Skin of body (tissue), 2 donors: ENCODE data around the gene ADIRF. TPM values are rescaled to one million over a fixed set of nuclear protein-coding genes. Genes with fewer than 3 reads are reported as not detected.

Source experiments
- DNase-seq: peaks from one replicate; lab custom pipeline; 2025; lab: John Stamatoyannopoulos, UW
- total RNA-seq: library from RNA; depleted of rRNA; stranded (reverse); fragments of >200 nt; gene quantifications from one replicate; pipeline ENCODE4 v1.2.3, GENCODE V29; 2014

The ADIRF gene
- total RNA-seq, 1 donor from 2014 or later: 69.2 TPM

GRCh38 chr10:86960003-86960862 is 8.0 kb upstream of the ADIRF start:
- no peak for DNase-seq

GRCh38 chr10:86960863-86961434 is 7.3 kb upstream of the ADIRF start:
- DNase-seq: no peak

GRCh38 chr10:86961481-86962091 is 6.7 kb upstream of the ADIRF start:
- DNase-seq: no peak

GRCh38 chr10:86962136-86962980 is 5.9 kb upstream of the ADIRF start:
- DNase-seq: no peak

GRCh38 chr10:86962981-86963310 is 5.3 kb upstream of the ADIRF start:
- no peak for DNase-seq

GRCh38 chr10:86963341-86963919 is 4.9 kb upstream of the ADIRF start:
- DNase-seq: no peak

- DNase-seq: no peak
Measured at GRCh38 chr10:86964061-86964846, 4.0 kb upstream of the ADIRF start.

GRCh38 chr10:86964847-86965190 is 3.5 kb upstream of the ADIRF start:
- no peak for DNase-seq

- DNase-seq: no peak
Measured at GRCh38 chr10:86965986-86966654, 2.2 kb upstream of the ADIRF start.

GRCh38 chr10:86967481-86967941 is 771 bp upstream of the ADIRF start:
- no peak for DNase-seq

- no peak for DNase-seq
Measured at GRCh38 chr10:86968994-86969355, 693 bp downstream of the ADIRF start.

GRCh38 chr10:86969421-86970041 is 1.2 kb downstream of the ADIRF start:
- no peak for DNase-seq

- DNase-seq: peak; percentile 80
Measured at GRCh38 chr10:86970162-86970981, 2.1 kb downstream of the ADIRF start.

- DNase-seq: peak; percentile 81
Measured at GRCh38 chr10:86970982-86971231, 2.6 kb downstream of the ADIRF start.

- DNase-seq: peak; percentile 81
Measured at GRCh38 chr10:86971232-86971991, 3.1 kb downstream of the ADIRF start.

GRCh38 chr10:86972613-86973380 is 4.5 kb downstream of the ADIRF start:
- no peak for DNase-seq

- DNase-seq: no peak
Measured at GRCh38 chr10:86974484-86974883, 6.2 kb downstream of the ADIRF start.
